ENCODE measurements around the gene IRF9.

The IRF9 gene

DNA sequence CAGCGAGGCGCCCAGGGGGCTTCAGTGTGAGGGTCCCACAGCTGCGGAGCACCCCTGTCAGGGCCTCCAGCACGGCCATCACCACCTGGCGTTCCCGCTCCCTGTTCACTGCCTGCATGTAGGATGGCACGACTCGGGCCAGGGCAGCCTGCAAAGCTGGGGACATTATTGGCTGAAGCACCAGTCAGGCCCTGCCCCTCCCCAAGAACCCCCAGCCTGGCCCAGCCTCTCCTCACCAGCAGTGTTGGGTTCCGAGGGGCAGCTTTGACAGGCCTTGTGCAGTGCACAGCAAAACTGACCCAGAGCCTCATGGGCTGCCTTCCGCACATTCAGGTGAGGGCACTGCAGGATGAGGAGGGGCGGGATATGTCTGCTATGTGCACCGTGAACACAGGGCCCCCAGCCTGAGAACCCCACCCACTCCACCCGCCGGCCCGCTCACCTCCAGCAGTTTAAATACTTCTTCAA is 22.0 kb downstream of the IRF9 start:
- H3K27me3 ChIP-seq (ENCODE audit: control insufficient read depth in 3 of 3, insufficient read depth in 3 of 3, low read depth in 1 of 3, low read length in 3 of 3): no peaks in the 10 kb centered on the region
- no peak overlapping the region for H3K18ac ChIP-seq (ENCODE audit: low read length)
- H3K9ac ChIP-seq (ENCODE audit: low read depth, low read length, poor library complexity): no peak overlapping the region
- no CpG with 5 or more reads among the region's 15 CpGs for WGBS, 2 donors (ENCODE audit: extremely low coverage in 2 of 2, insufficient read length in 2 of 2, insufficient replicate concordance in 1 of 2)
- H3K23ac ChIP-seq (ENCODE audit: low read depth, low read length, poor library complexity): peak overlapping the region; percentile 20
- no peak overlapping the region for H3K14ac ChIP-seq (ENCODE audit: low read length)
- H3K27ac ChIP-seq (replicated peaks; ENCODE audit: low read length): no peak overlapping the region
- H2BK5ac ChIP-seq (ENCODE audit: low read length): no peak overlapping the region
- no peak overlapping the region for H3K4me2 ChIP-seq (ENCODE audit: insufficient read depth, low read length, poor library complexity, severe bottlenecking)
- peaks cover 82 to 95% of the 10 kb centered on the region in 2 donors for H3K36me3 ChIP-seq (replicated peaks in 1 of 2; ENCODE audit: control insufficient read depth in 2 of 2, insufficient read depth in 2 of 2, low read length in 2 of 2)
- no peak overlapping the region for H2BK120ac ChIP-seq (ENCODE audit: low read depth, low read length)
- no peak overlapping the region for H3K4ac ChIP-seq (ENCODE audit: low read length)
- H3K79me1 ChIP-seq (ENCODE audit: low read depth, low read length): peaks cover 12% of the 10 kb centered on the region
- peaks cover 4 to 7% of the 10 kb centered on the region in 2 donors for H3K4me1 ChIP-seq (ENCODE audit: control insufficient read depth in 2 of 2, insufficient read depth in 1 of 2, low read depth in 1 of 2, low read length in 2 of 2)
- no peak overlapping the region for H4K8ac ChIP-seq (ENCODE audit: low read depth, low read length)
- no peaks in the 10 kb centered on the region for H3K9me3 ChIP-seq (replicated peaks in 1 of 2; ENCODE audit: control insufficient read depth in 2 of 2, insufficient read depth in 1 of 2, low read depth in 1 of 2, low read length in 2 of 2)
- H2AFZ ChIP-seq (ENCODE audit: low read length): no peak overlapping the region
- H2BK12ac ChIP-seq (ENCODE audit: low read length): no peak overlapping the region
- H3K4me3 ChIP-seq (ENCODE audit: low read length in 2 of 2): no peak overlapping the region
- H4K91ac ChIP-seq (ENCODE audit: low read depth, low read length, poor library complexity): no peak overlapping the region
- no peak overlapping the region for H2AK5ac ChIP-seq (ENCODE audit: low read depth, low read length)
- no peak overlapping the region for H2BK15ac ChIP-seq (ENCODE audit: low read length)
- no peak for DNase-seq (ENCODE audit: low spot score)

DNA sequence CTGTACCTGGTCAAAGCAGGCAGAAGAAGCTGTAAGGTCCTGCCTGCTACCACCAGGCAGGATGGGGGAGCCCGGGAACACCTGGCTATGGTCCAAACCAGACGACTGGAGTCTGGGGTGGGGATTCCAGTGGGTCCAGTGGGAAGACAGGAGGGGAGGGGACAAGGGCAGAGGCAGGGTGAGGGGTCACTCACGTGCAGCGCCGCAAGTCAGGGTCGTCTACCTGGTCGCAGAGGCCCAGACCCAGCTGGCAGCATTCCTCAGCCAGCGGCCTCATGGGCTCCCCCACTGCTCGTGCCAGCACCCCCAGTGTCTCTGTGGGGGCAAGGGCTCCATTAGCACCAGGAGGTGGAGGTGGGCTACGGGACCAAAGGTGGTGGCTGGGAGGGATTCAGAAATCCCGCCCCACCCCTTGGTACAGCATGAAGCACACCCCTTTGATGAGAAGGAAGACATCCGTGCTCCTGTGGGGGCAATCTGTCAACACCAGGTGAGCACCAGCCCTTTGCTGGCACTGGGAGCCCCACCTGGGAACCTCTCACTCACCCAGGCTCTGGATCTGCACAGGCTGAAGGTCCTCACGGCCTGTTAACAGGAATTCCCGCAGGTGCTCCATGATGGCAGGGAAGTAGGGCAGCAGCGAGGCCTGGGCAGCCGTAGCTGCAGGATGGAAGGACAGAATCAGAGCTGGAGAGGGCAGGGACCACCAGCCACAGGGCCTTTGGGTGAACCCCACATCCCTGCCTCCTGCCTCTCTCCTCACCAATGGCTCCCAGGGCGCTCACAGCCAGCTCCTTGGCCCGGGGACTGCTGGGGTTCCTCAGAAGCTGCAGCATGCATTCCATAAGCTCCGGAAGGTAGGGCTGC is 23.3 kb downstream of the IRF9 start:
- no peak overlapping the region for H3K4me2 ChIP-seq (ENCODE audit: insufficient read depth, low read length, poor library complexity, severe bottlenecking)
- no peak overlapping the region for H3K27ac ChIP-seq (replicated peaks; ENCODE audit: low read length)
- H4K8ac ChIP-seq (ENCODE audit: low read depth, low read length): no peak overlapping the region
- H3K4me1 ChIP-seq (ENCODE audit: control insufficient read depth in 2 of 2, insufficient read depth in 1 of 2, low read depth in 1 of 2, low read length in 2 of 2): peaks cover 4 to 7% of the 10 kb centered on the region in 2 donors
- H2BK120ac ChIP-seq (ENCODE audit: low read depth, low read length): no peak overlapping the region
- peaks cover 70 to 82% of the 10 kb centered on the region in 2 donors for H3K36me3 ChIP-seq (replicated peaks in 1 of 2; ENCODE audit: control insufficient read depth in 2 of 2, insufficient read depth in 2 of 2, low read length in 2 of 2)
- no peak overlapping the region for H2BK15ac ChIP-seq (ENCODE audit: low read length)
- no peak overlapping the region for H4K91ac ChIP-seq (ENCODE audit: low read depth, low read length, poor library complexity)
- peak overlapping the region; percentile 20 for H2BK5ac ChIP-seq (ENCODE audit: low read length)
- H3K27me3 ChIP-seq (ENCODE audit: control insufficient read depth in 3 of 3, insufficient read depth in 3 of 3, low read depth in 1 of 3, low read length in 3 of 3): no peaks in the 10 kb centered on the region
- no peak overlapping the region for H3K4me3 ChIP-seq (ENCODE audit: low read length in 2 of 2)
- DNase-seq (ENCODE audit: low spot score): no peak
- H3K18ac ChIP-seq (ENCODE audit: low read length): no peak overlapping the region
- H3K9ac ChIP-seq (ENCODE audit: low read depth, low read length, poor library complexity): no peak overlapping the region
- WGBS, 2 donors (ENCODE audit: extremely low coverage in 2 of 2, insufficient read length in 2 of 2, insufficient replicate concordance in 1 of 2): no CpG with 5 or more reads among the region's 19 CpGs
- H2AK5ac ChIP-seq (ENCODE audit: low read depth, low read length): no peak overlapping the region
- no peak overlapping the region for H2AFZ ChIP-seq (ENCODE audit: low read length)
- no peak overlapping the region for H3K23ac ChIP-seq (ENCODE audit: low read depth, low read length, poor library complexity)
- H3K4ac ChIP-seq (ENCODE audit: low read length): no peak overlapping the region
- H3K14ac ChIP-seq (ENCODE audit: low read length): no peak overlapping the region
- no peaks in the 10 kb centered on the region for H3K9me3 ChIP-seq (replicated peaks in 1 of 2; ENCODE audit: control insufficient read depth in 2 of 2, insufficient read depth in 1 of 2, low read depth in 1 of 2, low read length in 2 of 2)
- peaks cover 12% of the 10 kb centered on the region for H3K79me1 ChIP-seq (ENCODE audit: low read depth, low read length)
- H2BK12ac ChIP-seq (ENCODE audit: low read length): no peak overlapping the region

DNA sequence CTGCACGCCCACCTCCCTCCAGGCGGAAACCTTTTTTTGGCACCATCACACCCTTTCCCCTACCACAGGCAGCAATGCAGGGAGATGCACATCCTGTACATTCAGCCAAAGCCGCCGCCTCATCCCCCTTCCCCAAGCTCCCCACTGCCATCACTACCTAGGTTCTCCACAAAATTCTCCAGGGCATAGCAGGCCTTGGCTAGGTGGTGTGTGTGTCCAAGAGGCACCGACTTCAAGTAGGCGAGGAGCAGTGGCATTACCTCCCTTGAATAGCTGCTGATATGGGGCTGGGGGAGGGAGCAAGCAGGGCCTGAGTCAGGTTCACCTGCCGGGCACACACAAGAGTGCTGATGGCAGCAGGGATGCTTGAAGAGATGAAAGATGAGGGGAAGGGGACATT is 24.0 kb downstream of the IRF9 start:
- Histone ChIP-seq H2BK5ac (ENCODE audit: low read length) (peak overlapping the region; percentile 20), H2BK12ac (ENCODE audit: low read length) (no peak overlapping the region), H3K27ac (replicated peaks; ENCODE audit: low read length) (no peak overlapping the region), H3K4me3 (ENCODE audit: low read length in 2 of 2) (no peak overlapping the region), H3K4me2 (ENCODE audit: insufficient read depth, low read length, poor library complexity, severe bottlenecking) (no peak overlapping the region), H3K18ac (ENCODE audit: low read length) (no peak overlapping the region), H4K91ac (ENCODE audit: low read depth, low read length, poor library complexity) (no peak overlapping the region), H3K14ac (ENCODE audit: low read length) (no peak overlapping the region), H3K4ac (ENCODE audit: low read length) (no peak overlapping the region), H3K9ac (ENCODE audit: low read depth, low read length, poor library complexity) (peak overlapping the region; percentile 34), H3K4me1 (ENCODE audit: control insufficient read depth in 2 of 2, insufficient read depth in 1 of 2, low read depth in 1 of 2, low read length in 2 of 2) (peaks cover 4 to 7% of the 10 kb centered on the region in 2 donors), H3K79me1 (ENCODE audit: low read depth, low read length) (peaks cover 11% of the 10 kb centered on the region), H3K9me3 (replicated peaks in 1 of 2; ENCODE audit: control insufficient read depth in 2 of 2, insufficient read depth in 1 of 2, low read depth in 1 of 2, low read length in 2 of 2) (no peaks in the 10 kb centered on the region), H2BK15ac (ENCODE audit: low read length) (no peak overlapping the region), H2BK120ac (ENCODE audit: low read depth, low read length) (no peak overlapping the region), H3K27me3 (ENCODE audit: control insufficient read depth in 3 of 3, insufficient read depth in 3 of 3, low read depth in 1 of 3, low read length in 3 of 3) (no peaks in the 10 kb centered on the region), H2AFZ (ENCODE audit: low read length) (no peak overlapping the region), H4K8ac (ENCODE audit: low read depth, low read length) (no peak overlapping the region), H3K36me3 (replicated peaks in 1 of 2; ENCODE audit: control insufficient read depth in 2 of 2, insufficient read depth in 2 of 2, low read length in 2 of 2) (peaks cover 63 to 80% of the 10 kb centered on the region in 2 donors), H2AK5ac (ENCODE audit: low read depth, low read length) (no peak overlapping the region), H3K23ac (ENCODE audit: low read depth, low read length, poor library complexity) (no peak overlapping the region)
- DNase-seq (ENCODE audit: low spot score): no peak
- WGBS, 2 donors (ENCODE audit: extremely low coverage in 2 of 2, insufficient read length in 2 of 2, insufficient replicate concordance in 1 of 2): no CpG with 5 or more reads among the region's 7 CpGs

- no peak overlapping the region for H2AK5ac ChIP-seq (ENCODE audit: low read depth, low read length)
- no peak overlapping the region for H3K27ac ChIP-seq (replicated peaks; ENCODE audit: low read length)
- H3K79me1 ChIP-seq (ENCODE audit: low read depth, low read length): peaks cover 7% of the 10 kb centered on the region
- H4K91ac ChIP-seq (ENCODE audit: low read depth, low read length, poor library complexity): no peak overlapping the region
- H3K23ac ChIP-seq (ENCODE audit: low read depth, low read length, poor library complexity): peak overlapping the region; percentile 44
- H2BK15ac ChIP-seq (ENCODE audit: low read length): no peak overlapping the region
- no peak overlapping the region for H4K8ac ChIP-seq (ENCODE audit: low read depth, low read length)
- peaks cover 4 to 7% of the 10 kb centered on the region in 2 donors for H3K4me1 ChIP-seq (ENCODE audit: control insufficient read depth in 2 of 2, insufficient read depth in 1 of 2, low read depth in 1 of 2, low read length in 2 of 2)
- H2BK5ac ChIP-seq (ENCODE audit: low read length): no peak overlapping the region
- no peak overlapping the region for H3K9ac ChIP-seq (ENCODE audit: low read depth, low read length, poor library complexity)
- DNase-seq (ENCODE audit: low spot score): no peak
- no peak overlapping the region for H2BK120ac ChIP-seq (ENCODE audit: low read depth, low read length)
- H2BK12ac ChIP-seq (ENCODE audit: low read length): no peak overlapping the region
- no peak overlapping the region for H3K4ac ChIP-seq (ENCODE audit: low read length)
- H3K14ac ChIP-seq (ENCODE audit: low read length): no peak overlapping the region
- H2AFZ ChIP-seq (ENCODE audit: low read length): no peak overlapping the region
- H3K27me3 ChIP-seq (ENCODE audit: control insufficient read depth in 3 of 3, insufficient read depth in 3 of 3, low read depth in 1 of 3, low read length in 3 of 3): no peaks in the 10 kb centered on the region
- WGBS, 2 donors (ENCODE audit: extremely low coverage in 2 of 2, insufficient read length in 2 of 2, insufficient replicate concordance in 1 of 2): no CpG with 5 or more reads among the region's 11 CpGs
- no peaks in the 10 kb centered on the region for H3K9me3 ChIP-seq (replicated peaks in 1 of 2; ENCODE audit: control insufficient read depth in 2 of 2, insufficient read depth in 1 of 2, low read depth in 1 of 2, low read length in 2 of 2)
- H3K18ac ChIP-seq (ENCODE audit: low read length): no peak overlapping the region
- no peak overlapping the region for H3K4me2 ChIP-seq (ENCODE audit: insufficient read depth, low read length, poor library complexity, severe bottlenecking)
- peaks cover 58 to 80% of the 10 kb centered on the region in 2 donors for H3K36me3 ChIP-seq (replicated peaks in 1 of 2; ENCODE audit: control insufficient read depth in 2 of 2, insufficient read depth in 2 of 2, low read length in 2 of 2)
- peak overlapping the region in 1 of 2 donors; percentile 24 for H3K4me3 ChIP-seq (ENCODE audit: low read length in 2 of 2)
These were observed 24.7 kb downstream of the IRF9 start for GRCh38 chr14:24185741-24186140.
